SU-DHL-6 (cell line): ENCODE measurements around the gene CTSA.

ENCODE experiments used
- H2AFZ ChIP-seq: fragments of 200-600 bp; sonication (generic); 2 replicates; pipeline ENCODE4 v1.6.1; 2014; ENCODE audit warnings: low read depth, mild to moderate bottlenecking, moderate library complexity, mixed read lengths, antibody characterized with exemption, low read length; ENCODE audit not compliant: severe bottlenecking
- H3F3A ChIP-seq: fragments of 200-600 bp; shearing (Covaris generic); 2 replicates; pipeline ENCODE4 v1.6.0; 2016; ENCODE audit warnings: antibody characterized with exemption, mild to moderate bottlenecking; ENCODE audit not compliant: insufficient read depth
- H3K27ac ChIP-seq: fragments of 200-600 bp; sonication (generic); 2 replicates; pipeline ENCODE4 v1.5.1; 2016; ENCODE audit warnings: low read depth, mild to moderate bottlenecking, low read length, moderate library complexity, mixed read lengths
- H3K27me3 ChIP-seq: fragments of 200-600 bp; sonication (generic), shearing (Covaris generic); 2 replicates; pipeline ENCODE4 v1.6.0; 2014; ENCODE audit warnings: mild to moderate bottlenecking, low read length
- H3K36me3 ChIP-seq: fragments of 200-600 bp; sonication (generic); 2 replicates; pipeline ENCODE4 v1.6.1; 2014; ENCODE audit warnings: mild to moderate bottlenecking, low read length, mixed read lengths
- H3K4me2 ChIP-seq: fragments of 300-600, 200-600 bp; shearing (Covaris generic), sonication (generic); 2 replicates; pipeline ENCODE4 v1.6.0; 2014; ENCODE audit warnings: low read length, low read depth, mild to moderate bottlenecking; ENCODE audit not compliant: poor library complexity, severe bottlenecking
- H3K4me3 ChIP-seq: fragments of 200-600 bp; sonication (generic); 2 replicates; pipeline ENCODE4 v1.5.1; 2014; ENCODE audit warnings: antibody characterized with exemption, low read length, mild to moderate bottlenecking, mixed read lengths; ENCODE audit not compliant: insufficient read depth, poor library complexity, severe bottlenecking
- H3K79me2 ChIP-seq: fragments of 200-600 bp; sonication (generic); 2 replicates; pipeline ENCODE4 v1.6.1; 2014; ENCODE audit warnings: mild to moderate bottlenecking, low read length, moderate library complexity; ENCODE audit not compliant: insufficient read depth
- H3K9ac ChIP-seq: fragments of 200-600 bp; sonication (generic); 2 replicates; pipeline ENCODE4 v1.7.0; 2014; ENCODE audit warnings: mild to moderate bottlenecking, low read length
- H3K9me2 ChIP-seq: fragments of 200-600 bp; sonication (generic); replicated peaks from 2 replicates; pipeline ENCODE4 v1.6.1; 2014; ENCODE audit warnings: low read length; ENCODE audit not compliant: insufficient read depth
- H3K9me3 ChIP-seq: fragments of 200-600 bp; sonication (generic); 2 replicates; pipeline ENCODE4 v1.6.1; 2014; ENCODE audit warnings: low read length, mixed read lengths; ENCODE audit not compliant: insufficient read depth
- H4K20me1 ChIP-seq: fragments of 200-600 bp; sonication (generic); 2 replicates; pipeline ENCODE4 v1.6.1; 2014; ENCODE audit warnings: low read depth, mild to moderate bottlenecking, antibody characterized with exemption, low read length, moderate library complexity, mixed read lengths
- EZH2phosphoT487 ChIP-seq: fragments of 200-600 bp; sonication (generic), shearing (Covaris generic); conservative IDR thresholded peaks from 2 replicates; pipeline ENCODE4 v1.6.1; 2018; ENCODE audit warnings: mild to moderate bottlenecking, antibody characterized with exemption, low read length, moderate library complexity, mixed read lengths
- TF ChIP-seq, protein P1 (sequence below): fragments of 200-600 bp; sonication (generic); IDR thresholded peaks from one replicate; pipeline ENCODE4 v1.5.1; 2017; ENCODE audit warnings: antibody characterized with exemption, mild to moderate bottlenecking, low read length, moderate library complexity; ENCODE audit not compliant: insufficient read depth, poor library complexity, severe bottlenecking

The CTSA gene

DNA sequence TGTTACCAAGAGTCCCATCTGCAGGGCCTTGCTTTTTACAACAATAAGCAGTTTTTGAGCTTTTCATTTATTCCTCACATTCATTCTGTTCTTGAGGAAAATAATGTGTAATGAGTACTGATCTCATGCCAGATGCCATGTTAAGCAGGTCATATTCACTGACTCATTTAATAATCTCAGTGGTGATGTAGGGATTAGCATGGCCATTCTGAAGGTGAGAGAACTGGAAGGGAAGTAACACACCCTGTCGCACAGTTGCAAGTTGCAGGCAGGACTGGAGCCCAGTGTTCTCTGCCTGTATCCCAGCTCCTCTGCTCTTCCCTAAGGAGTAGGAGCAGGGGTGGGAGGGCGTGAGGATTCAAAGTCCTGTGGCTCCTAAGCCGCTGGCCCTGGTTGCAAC is 48.9 kb downstream of the CTSA start:
- no peaks in the 10 kb centered on the region for H3K9me3 ChIP-seq
- H2AFZ ChIP-seq, result no peak overlapping the region
- H3K27ac ChIP-seq, result no peak overlapping the region
- no peak overlapping the region for H3K9ac ChIP-seq
- peaks cover 16% of the 10 kb centered on the region for H3K36me3 ChIP-seq
- no peak overlapping the region for H3K4me2 ChIP-seq
- H3K79me2 ChIP-seq, result peaks cover 27% of the 10 kb centered on the region
- H3K9me2 ChIP-seq, result no peaks in the 10 kb centered on the region
- no peaks in the 10 kb centered on the region for H3K27me3 ChIP-seq
- H3F3A ChIP-seq, result no peaks in the 10 kb centered on the region
- H3K4me3 ChIP-seq, result no peak overlapping the region
- H4K20me1 ChIP-seq, result no peaks in the 10 kb centered on the region
- TF ChIP-seq, protein P1, sequence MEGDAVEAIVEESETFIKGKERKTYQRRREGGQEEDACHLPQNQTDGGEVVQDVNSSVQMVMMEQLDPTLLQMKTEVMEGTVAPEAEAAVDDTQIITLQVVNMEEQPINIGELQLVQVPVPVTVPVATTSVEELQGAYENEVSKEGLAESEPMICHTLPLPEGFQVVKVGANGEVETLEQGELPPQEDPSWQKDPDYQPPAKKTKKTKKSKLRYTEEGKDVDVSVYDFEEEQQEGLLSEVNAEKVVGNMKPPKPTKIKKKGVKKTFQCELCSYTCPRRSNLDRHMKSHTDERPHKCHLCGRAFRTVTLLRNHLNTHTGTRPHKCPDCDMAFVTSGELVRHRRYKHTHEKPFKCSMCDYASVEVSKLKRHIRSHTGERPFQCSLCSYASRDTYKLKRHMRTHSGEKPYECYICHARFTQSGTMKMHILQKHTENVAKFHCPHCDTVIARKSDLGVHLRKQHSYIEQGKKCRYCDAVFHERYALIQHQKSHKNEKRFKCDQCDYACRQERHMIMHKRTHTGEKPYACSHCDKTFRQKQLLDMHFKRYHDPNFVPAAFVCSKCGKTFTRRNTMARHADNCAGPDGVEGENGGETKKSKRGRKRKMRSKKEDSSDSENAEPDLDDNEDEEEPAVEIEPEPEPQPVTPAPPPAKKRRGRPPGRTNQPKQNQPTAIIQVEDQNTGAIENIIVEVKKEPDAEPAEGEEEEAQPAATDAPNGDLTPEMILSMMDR, result no peak
- TF ChIP-seq EZH2phosphoT487, result no peak

DNA sequence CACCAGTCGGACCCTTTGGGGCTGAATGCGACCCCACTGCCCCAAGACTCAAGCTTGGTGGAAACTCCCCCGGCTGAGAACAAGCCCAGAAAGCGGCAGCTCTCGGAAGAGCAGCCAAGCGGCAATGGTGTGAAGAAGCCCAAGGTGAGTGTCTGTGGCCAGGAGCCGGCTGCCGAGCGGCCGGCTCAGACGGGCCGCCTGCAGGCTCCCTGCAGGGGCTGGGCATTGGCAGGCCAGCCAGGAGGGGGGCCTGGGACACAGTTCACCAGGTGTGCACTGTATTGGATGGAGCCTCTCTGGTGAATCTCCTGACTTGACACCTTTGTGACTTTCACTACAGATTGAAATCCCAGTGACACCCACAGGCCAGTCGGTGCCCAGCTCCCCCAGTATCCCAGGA is 49.3 kb downstream of the CTSA start:
- TF ChIP-seq EZH2phosphoT487, result no peak
- TF ChIP-seq, protein P1, result no peak
- H3K9me3 ChIP-seq, result no peaks in the 10 kb centered on the region
- peaks cover 25% of the 10 kb centered on the region for H3K79me2 ChIP-seq
- H3F3A ChIP-seq, result no peaks in the 10 kb centered on the region
- peaks cover 16% of the 10 kb centered on the region for H3K36me3 ChIP-seq
- no peaks in the 10 kb centered on the region for H3K27me3 ChIP-seq
- no peaks in the 10 kb centered on the region for H4K20me1 ChIP-seq
- no peak overlapping the region for H3K9ac ChIP-seq
- H3K4me2 ChIP-seq, result no peak overlapping the region
- no peaks in the 10 kb centered on the region for H3K9me2 ChIP-seq
- no peak overlapping the region for H3K4me3 ChIP-seq
- no peak overlapping the region for H3K27ac ChIP-seq
- no peak overlapping the region for H2AFZ ChIP-seq

DNA sequence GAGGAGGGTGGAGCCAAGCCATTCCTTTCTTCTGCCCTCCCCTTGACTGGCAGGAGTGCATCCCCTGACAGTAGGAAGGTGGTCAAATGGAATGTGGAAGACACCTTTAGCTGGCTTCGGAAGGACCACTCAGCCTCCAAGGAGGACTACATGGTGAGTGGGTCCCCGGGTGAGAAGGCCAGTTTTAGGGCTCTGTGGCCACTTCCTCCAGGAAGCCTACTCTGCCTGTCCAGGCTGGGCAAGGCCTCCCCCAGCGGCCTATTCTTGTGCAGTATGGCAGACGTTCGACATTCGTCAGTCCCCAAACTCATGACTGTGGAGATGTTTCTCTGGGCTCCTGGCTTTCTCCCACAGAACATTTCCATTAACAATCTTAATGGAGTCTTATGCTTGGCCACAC is 52.5 kb downstream of the CTSA start:
- H3K36me3 ChIP-seq, result peaks cover 7% of the 10 kb centered on the region; the same call in 1 of the 2 replicates
- no peak overlapping the region for H2AFZ ChIP-seq
- H3K9me2 ChIP-seq, result no peaks in the 10 kb centered on the region
- H3K27me3 ChIP-seq, result no peaks in the 10 kb centered on the region
- no peak overlapping the region for H3K9ac ChIP-seq
- H3K4me2 ChIP-seq, result no peak overlapping the region
- no peaks in the 10 kb centered on the region for H3F3A ChIP-seq
- TF ChIP-seq, protein P1, result no peak
- no peak for TF ChIP-seq EZH2phosphoT487
- no peaks in the 10 kb centered on the region for H4K20me1 ChIP-seq
- H3K79me2 ChIP-seq, result no peaks in the 10 kb centered on the region
- no peak overlapping the region for H3K27ac ChIP-seq
- no peak overlapping the region for H3K4me3 ChIP-seq
- H3K9me3 ChIP-seq, result no peaks in the 10 kb centered on the region
